Tongue (tissue), 2 donors: ENCODE data around the gene IMP4. TPM values are rescaled to one million over a fixed set of nuclear protein-coding genes. Genes with fewer than 3 reads are reported as not detected.

Experiments
- DNase-seq: peaks from one replicate; pipeline ENCODE4 v3.0.0-alpha.2; 2015
- total RNA-seq: library from RNA; depleted of rRNA; stranded (reverse); fragments of >200 nt; gene quantifications from one replicate; pipeline ENCODE4 v1.2.3, GENCODE V29; 2014

Gene IMP4
- total RNA-seq, 1 donor from 2014 or later, result 52.1 TPM

GRCh38 chr2:130357864-130358263 lies 15.2 kb downstream of the IMP4 start:
- no peak for DNase-seq

- DNase-seq, result no peak
Observed at GRCh38 chr2:130358420-130359350, 16.0 kb downstream of the IMP4 start.

- DNase-seq, result no peak
Observed at GRCh38 chr2:130359466-130359865, 16.8 kb downstream of the IMP4 start.

- DNase-seq, result no peak
Observed at GRCh38 chr2:130363479-130363878, 20.8 kb downstream of the IMP4 start.

GRCh38 chr2:130365075-130365474 lies 22.4 kb downstream of the IMP4 start:
- DNase-seq, result no peak

- no peak for DNase-seq
Observed at GRCh38 chr2:130365963-130366362, 23.3 kb downstream of the IMP4 start.

GRCh38 chr2:130366720-130367119 lies 24.0 kb downstream of the IMP4 start:
- DNase-seq, result no peak

- no peak for DNase-seq
Observed at GRCh38 chr2:130368786-130369185, 26.1 kb downstream of the IMP4 start.

- no peak for DNase-seq
Observed at GRCh38 chr2:130369311-130369964, 26.7 kb downstream of the IMP4 start.

- DNase-seq, result no peak
Observed at GRCh38 chr2:130369965-130370341, 27.3 kb downstream of the IMP4 start.

- no peak for DNase-seq
Observed at GRCh38 chr2:130370490-130370889, 27.8 kb downstream of the IMP4 start.

GRCh38 chr2:130371723-130372054 lies 29.0 kb downstream of the IMP4 start:
- DNase-seq, result no peak

- peak; percentile 94 for DNase-seq
Observed at GRCh38 chr2:130372055-130372832, 29.5 kb downstream of the IMP4 start.

GRCh38 chr2:130372833-130373807 lies 30.4 kb downstream of the IMP4 start:
- DNase-seq, result no peak

GRCh38 chr2:130373808-130374365 lies 31.2 kb downstream of the IMP4 start:
- DNase-seq, result no peak

- no peak for DNase-seq
Observed at GRCh38 chr2:130374587-130375290, 32.0 kb downstream of the IMP4 start.

GRCh38 chr2:130375291-130376266 lies 32.9 kb downstream of the IMP4 start:
- no peak for DNase-seq

GRCh38 chr2:130376433-130377293 lies 34.0 kb downstream of the IMP4 start:
- no peak for DNase-seq
